GM23248 (cell line): Measurements from ENCODE around the gene SNX5.

Experiments used
- EZH2 ChIP-seq: fragments of 200-600 bp; sonication (generic); IDR thresholded peaks from 2 replicates; pipeline ENCODE4 v1.6.1; 2018; ENCODE audit warnings: antibody characterized with exemption, mild to moderate bottlenecking; ENCODE audit not compliant: insufficient read depth, poor library complexity, severe bottlenecking
- EZH2phosphoT487 ChIP-seq: fragments of 200-600 bp; sonication (generic); IDR thresholded peaks from 2 replicates; pipeline ENCODE4 v1.6.1; 2018; ENCODE audit warnings: antibody characterized with exemption, moderate library complexity, mild to moderate bottlenecking, low read depth; ENCODE audit not compliant: insufficient read depth

DNA sequence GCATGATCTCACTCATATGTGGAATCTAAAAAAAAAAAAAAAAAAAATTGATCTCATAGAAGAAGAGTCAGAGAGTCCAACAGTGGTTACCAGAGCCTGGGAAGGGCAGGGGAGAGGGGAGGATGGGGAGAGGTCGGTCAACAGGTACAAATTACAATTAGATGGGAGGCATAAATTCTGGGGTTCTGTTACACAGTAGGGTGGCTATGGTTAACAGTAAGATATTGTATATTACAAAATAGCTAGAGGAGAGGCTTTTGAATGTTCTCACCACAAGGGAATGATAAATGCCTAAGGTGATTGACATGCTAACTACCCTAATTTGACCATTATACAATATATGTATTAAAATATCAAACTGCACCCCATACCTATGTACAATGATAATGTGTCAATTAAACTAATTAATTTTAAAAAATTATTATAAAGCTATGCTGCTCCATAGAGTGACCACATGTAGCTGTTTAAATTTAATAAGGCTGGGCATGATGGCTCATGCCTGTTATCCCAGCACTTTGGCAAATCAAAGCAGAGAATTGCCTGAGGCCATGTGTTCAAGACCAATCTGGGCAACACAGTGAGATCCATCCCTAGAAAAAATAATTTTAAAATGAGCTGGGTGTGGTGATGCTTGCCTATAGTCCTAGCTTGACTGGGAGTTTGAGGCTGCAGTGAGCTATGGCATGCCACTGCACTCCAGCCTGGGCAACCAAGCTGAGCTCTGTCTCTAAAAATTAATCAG, 70.9 kb downstream of the SNX5 start:
- TF ChIP-seq EZH2 (no peak), EZH2phosphoT487 (no peak)
